ENCODE measurements around the gene ERVK3-1. TPM values are rescaled to one million over a fixed set of nuclear protein-coding genes. Genes with fewer than 3 reads are reported as not detected.
"Not testable (repeated sequence)": the region's sequence is repeated elsewhere in the genome, so short reads cannot be mapped to it uniquely, and the experiment has no call there.

ERVK3-1 gene
- total and polyA plus RNA-seq, 2 experiments from 2014 or later = 33.7 to 41.3 TPM

GRCh38 chr19:58346961-58347929 lies 42.1 kb downstream of the ERVK3-1 start:
- 2% methylated on average over 68 to 77 of the region's 82 CpGs for WGBS, 2 experiments (ENCODE audit: low coverage in 1 of 2, low lambda C conversion rate in 2 of 2, missing lambda C conversion rate in 2 of 2)

GRCh38 chr19:58348080-58348479 lies 42.9 kb downstream of the ERVK3-1 start:
- Histone ChIP-seq H3K9ac (peak overlapping the region; percentile 74), H3K79me2 (ENCODE audit: insufficient read depth) (peaks cover 43% of the 10 kb centered on the region), H3F3A (ENCODE audit: insufficient read depth) (peaks cover 10% of the 10 kb centered on the region; the same call in 1 of the 2 replicates), H3K27ac (peak overlapping the region; percentile 23), H2AFZ (peak overlapping the region; percentile 85), H3K4me2 (ENCODE audit: unreplicated experiment) (peak overlapping the region; percentile 77), H3K4me3 (peak overlapping the region; percentile 89)
- H3K36me3 ChIP-seq (ENCODE audit: low read depth); H4K20me1 ChIP-seq (ENCODE audit: insufficient read depth); H3K9me2 ChIP-seq (ENCODE audit: insufficient read depth); DNase-seq; H3K27me3 ChIP-seq (replicated peaks; ENCODE audit: insufficient read depth); H3K4me1 ChIP-seq (ENCODE audit: insufficient read depth); in situ Hi-C loops (cut with MboI); H3K9me3 ChIP-seq (ENCODE audit: low read depth): not testable (repeated sequence)
- 2 to 4% methylated on average over 12 of the region's 12 CpGs for WGBS, 2 experiments (ENCODE audit: low coverage in 1 of 2, low lambda C conversion rate in 2 of 2, missing lambda C conversion rate in 2 of 2)

More at GRCh38 chr19:58346961-58347929, 42.1 kb downstream of the ERVK3-1 start:
- H2AFZ ChIP-seq = peak overlapping the region; percentile 85
- H3K9me2 ChIP-seq (ENCODE audit: insufficient read depth) = no peaks in the 10 kb centered on the region
- no peaks in the 10 kb centered on the region for H3K36me3 ChIP-seq (ENCODE audit: low read depth)
- no peaks in the 10 kb centered on the region for H3K27me3 ChIP-seq (replicated peaks; ENCODE audit: insufficient read depth)
- peak; percentile 75 for DNase-seq
- peak overlapping the region; percentile 74 for H3K9ac ChIP-seq
- no peaks in the 10 kb centered on the region for H4K20me1 ChIP-seq (ENCODE audit: insufficient read depth)
- TF ChIP-seq EZH2phosphoT487 (IDR thresholded peaks at IDR 0.05; ENCODE audit: insufficient read depth, low read depth) (no peak), EZH2 (IDR thresholded peaks at IDR 0.05; ENCODE audit: insufficient read depth, poor library complexity, severe bottlenecking) (no peak)
- no peaks in the 10 kb centered on the region for H3K9me3 ChIP-seq (ENCODE audit: low read depth)
- in situ Hi-C loops (cut with MboI) = no loop called here
- peaks cover 10% of the 10 kb centered on the region; the same call in 1 of the 2 replicates for H3F3A ChIP-seq (ENCODE audit: insufficient read depth)
- H3K4me2 ChIP-seq (ENCODE audit: unreplicated experiment) = peak overlapping the region; percentile 77
- peak overlapping the region; percentile 23 for H3K27ac ChIP-seq
- H3K4me3 ChIP-seq = peak overlapping the region; percentile 89
- H3K79me2 ChIP-seq (ENCODE audit: insufficient read depth) = peaks cover 49% of the 10 kb centered on the region
- H3K4me1 ChIP-seq (ENCODE audit: insufficient read depth) = peaks cover 4% of the 10 kb centered on the region; the same call in 1 of the 2 replicates

- Histone ChIP-seq H3F3A (ENCODE audit: insufficient read depth) (peaks cover 11% of the 10 kb centered on the region; the same call in 1 of the 2 replicates), H3K4me2 (ENCODE audit: unreplicated experiment) (no peak overlapping the region), H3K27me3 (replicated peaks; ENCODE audit: insufficient read depth) (no peaks in the 10 kb centered on the region), H3K27ac (no peak overlapping the region), H4K20me1 (ENCODE audit: insufficient read depth) (no peaks in the 10 kb centered on the region), H3K4me1 (ENCODE audit: insufficient read depth) (peaks cover 4% of the 10 kb centered on the region; the same call in 1 of the 2 replicates), H3K9me3 (ENCODE audit: low read depth) (no peaks in the 10 kb centered on the region), H3K79me2 (ENCODE audit: insufficient read depth) (peaks cover 43% of the 10 kb centered on the region), H2AFZ (no peak overlapping the region), H3K36me3 (ENCODE audit: low read depth) (no peaks in the 10 kb centered on the region), H3K9me2 (ENCODE audit: insufficient read depth) (no peaks in the 10 kb centered on the region), H3K4me3 (no peak overlapping the region), H3K9ac (no peak overlapping the region)
- in situ Hi-C loops (cut with MboI) = no loop called here
- 74 to 84% methylated on average over 8 of the region's 8 CpGs for WGBS, 2 experiments (ENCODE audit: low coverage in 1 of 2, low lambda C conversion rate in 2 of 2, missing lambda C conversion rate in 2 of 2)
- DNase-seq = no peak
- TF ChIP-seq EZH2phosphoT487 (IDR thresholded peaks at IDR 0.05; ENCODE audit: insufficient read depth, low read depth) (no peak), EZH2 (IDR thresholded peaks at IDR 0.05; ENCODE audit: insufficient read depth, poor library complexity, severe bottlenecking) (no peak)
Measured at GRCh38 chr19:58349590-58349989, 44.4 kb downstream of the ERVK3-1 start.

DNA sequence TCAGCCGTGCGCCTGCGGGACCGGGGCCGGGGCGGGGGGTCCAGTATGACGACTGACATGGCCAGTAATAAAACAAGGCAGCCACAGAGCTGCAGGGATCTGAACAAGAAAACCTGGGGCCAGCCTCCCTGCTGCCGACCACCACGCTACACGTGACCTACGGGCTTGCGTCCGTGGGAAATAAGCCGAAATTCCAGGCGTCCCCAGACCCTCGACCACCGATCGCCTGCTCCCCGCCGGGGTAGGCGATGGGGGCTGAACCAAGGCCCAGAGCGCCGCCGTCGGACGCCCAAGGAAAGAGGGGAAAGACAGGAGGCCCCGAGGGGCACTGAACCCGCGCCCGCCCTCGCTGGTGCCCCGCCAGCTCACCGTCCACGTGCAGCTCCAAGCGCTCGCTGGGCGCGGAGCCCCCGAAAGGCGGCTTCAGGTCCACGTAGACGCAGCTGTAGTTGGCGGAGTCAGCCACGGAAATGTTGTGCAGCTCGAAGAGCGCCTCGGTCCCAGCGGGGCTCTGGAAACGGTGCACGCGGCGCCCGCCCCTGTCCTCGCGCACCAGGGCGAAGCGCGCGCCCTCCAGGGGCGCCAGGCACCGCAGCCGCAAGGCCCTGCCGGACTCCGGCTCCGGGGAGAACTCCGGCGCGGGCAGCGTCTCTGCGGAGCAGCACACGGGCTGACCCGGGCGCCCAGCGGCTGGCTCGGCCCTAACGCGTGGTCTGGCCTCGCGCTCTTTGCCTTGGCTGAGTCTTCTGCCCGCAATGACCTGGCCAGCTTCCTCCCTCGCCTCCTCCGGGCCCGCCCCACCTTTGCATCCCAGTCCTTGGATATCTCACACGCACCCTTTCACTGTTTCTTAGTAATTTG lies 45.1 kb downstream of the ERVK3-1 start:
- no peak overlapping the region for H3K9ac ChIP-seq
- H3K27me3 ChIP-seq (replicated peaks; ENCODE audit: insufficient read depth) = no peaks in the 10 kb centered on the region
- no peaks in the 10 kb centered on the region for H3K9me3 ChIP-seq (ENCODE audit: low read depth)
- H3K79me2 ChIP-seq (ENCODE audit: insufficient read depth) = peaks cover 37% of the 10 kb centered on the region
- H2AFZ ChIP-seq = no peak overlapping the region
- H3K27ac ChIP-seq = no peak overlapping the region
- no peaks in the 10 kb centered on the region for H3K9me2 ChIP-seq (ENCODE audit: insufficient read depth)
- 80 to 84% methylated on average over 69 to 78 of the region's 84 CpGs for WGBS, 2 experiments (ENCODE audit: low coverage in 1 of 2, low lambda C conversion rate in 2 of 2, missing lambda C conversion rate in 2 of 2)
- H3K36me3 ChIP-seq (ENCODE audit: low read depth) = no peaks in the 10 kb centered on the region
- TF ChIP-seq EZH2phosphoT487 (IDR thresholded peaks at IDR 0.05; ENCODE audit: insufficient read depth, low read depth) (no peak), EZH2 (IDR thresholded peaks at IDR 0.05; ENCODE audit: insufficient read depth, poor library complexity, severe bottlenecking) (no peak)
- H3K4me1 ChIP-seq (ENCODE audit: insufficient read depth) = peaks cover 4% of the 10 kb centered on the region; the same call in 1 of the 2 replicates
- H3F3A ChIP-seq (ENCODE audit: insufficient read depth) = peaks cover 16% of the 10 kb centered on the region; the same call in 1 of the 2 replicates
- DNase-seq = no peak
- in situ Hi-C loops (cut with MboI) = no loop called here
- no peak overlapping the region for H3K4me2 ChIP-seq (ENCODE audit: unreplicated experiment)
- no peaks in the 10 kb centered on the region for H4K20me1 ChIP-seq (ENCODE audit: insufficient read depth)
- H3K4me3 ChIP-seq = no peak overlapping the region
